ENCODE measurements around the gene PIK3R5. TPM values are rescaled to one million over a fixed set of nuclear protein-coding genes. Genes with fewer than 3 reads are reported as not detected.

PIK3R5 gene
- total and polyA plus RNA-seq, 7 experiments from 2014 or later, result 18.0 to 231 (median 73.8) TPM

DNA sequence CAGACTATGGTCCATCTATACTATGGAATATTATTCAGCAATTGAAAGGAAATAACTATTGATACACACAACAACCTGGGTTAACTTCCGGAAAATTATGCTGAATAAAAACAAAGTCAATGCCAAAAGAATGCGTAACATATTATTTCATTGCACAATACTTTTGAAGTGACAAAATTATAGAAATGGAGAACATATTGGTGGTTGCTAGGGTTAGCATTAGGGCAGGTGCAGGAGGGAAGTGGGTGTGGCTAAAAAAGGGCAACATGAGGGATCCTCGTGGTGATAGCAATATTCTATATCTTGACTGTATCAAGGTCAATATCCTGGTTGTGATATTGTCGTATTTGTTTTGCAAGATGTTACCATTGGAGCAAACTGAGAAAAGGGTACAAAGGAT lies 34.9 kb downstream of the PIK3R5 start:
- H3K4me1 Mint-ChIP-seq, result peaks cover 8 to 64% (median 41%) of the 10 kb centered on the region in 7 donors
- H3K27ac ChIP-seq (ENCODE audit: low read depth, low read length), result no peak overlapping the region
- peaks cover 5 to 61% (median 32%) of the 10 kb centered on the region in 11 donors for H3K9me3 Mint-ChIP-seq
- H3K36me3 Mint-ChIP-seq, result peaks cover 26 to 77% (median 67%) of the 10 kb centered on the region in 5 donors
- H3K9me3 ChIP-seq (ENCODE audit: control insufficient read depth in 2 of 3, low read length in 3 of 3), result peaks cover 3 to 35% (median 21%) of the 10 kb centered on the region in 3 experiments
- intact Hi-C loops (cut with micrococcal nuclease), result loop anchor here (5.0 kb wide), 1 partner anchor 37 kb away; the partner anchor contains the start of gene PIK3R5 (in 2 of the 2)
- H3K27ac Mint-ChIP-seq, result peak overlapping the region in 2 of 9 donors; percentile 16 to 67
- H3K36me3 ChIP-seq (ENCODE audit: control insufficient read depth in 2 of 3, insufficient read depth in 3 of 3, low read length in 3 of 3), result peaks cover 0 to 26% (median 0%) of the 10 kb centered on the region in 3 experiments
- ChIA-PET CTCF (no interaction called here), POLR2A (no interaction called here)
- no peak overlapping the region for H3K4me3 Mint-ChIP-seq
- ATAC-seq (no peak), DNase-seq (no peak)
- no peaks in the 10 kb centered on the region for H3K27me3 ChIP-seq (ENCODE audit: control insufficient read depth in 2 of 2, insufficient read depth in 2 of 2, low read length in 2 of 2)
- no peaks in the 10 kb centered on the region for H3K27me3 Mint-ChIP-seq
- H3K4me3 ChIP-seq (ENCODE audit: low read length), result no peak overlapping the region
- H3K4me1 ChIP-seq (ENCODE audit: control insufficient read depth in 2 of 2, insufficient read depth in 2 of 2, low read length in 2 of 2), result peaks cover 4 to 46% of the 10 kb centered on the region in 2 donors

GRCh38 chr17:8928347-8928746 lies 37.2 kb downstream of the PIK3R5 start:
- no peak for DNase-seq
- intact Hi-C loops (cut with micrococcal nuclease), result no loop called here
- H3K4me3 Mint-ChIP-seq, result no peak overlapping the region
- H3K36me3 Mint-ChIP-seq, result peaks cover 22 to 64% (median 56%) of the 10 kb centered on the region in 5 donors
- ChIA-PET POLR2A (no interaction called here), CTCF (interaction anchor here (0.9 kb wide), 1 partner anchor 13 kb away, joined by 3 read pairs; no protein-coding TSS in a partner anchor)
- ATAC-seq, result no peak
- H3K4me1 Mint-ChIP-seq, result peaks cover 0 to 45% (median 25%) of the 10 kb centered on the region in 7 donors
- Histone ChIP-seq H3K4me1 (ENCODE audit: control insufficient read depth in 2 of 2, insufficient read depth in 2 of 2, low read length in 2 of 2) (peaks cover 7 to 35% of the 10 kb centered on the region in 2 donors), H3K4me3 (ENCODE audit: low read length) (no peak overlapping the region), H3K27me3 (ENCODE audit: control insufficient read depth in 2 of 2, insufficient read depth in 2 of 2, low read length in 2 of 2) (no peaks in the 10 kb centered on the region), H3K9me3 (ENCODE audit: control insufficient read depth in 2 of 3, low read length in 3 of 3) (peaks cover 3 to 35% (median 21%) of the 10 kb centered on the region in 3 experiments), H3K27ac (ENCODE audit: low read depth, low read length) (no peak overlapping the region), H3K36me3 (ENCODE audit: control insufficient read depth in 2 of 3, insufficient read depth in 3 of 3, low read length in 3 of 3) (peaks cover 0 to 26% (median 0%) of the 10 kb centered on the region in 3 experiments)
- peak overlapping the region in 2 of 9 donors; percentile 39 to 57 for H3K27ac Mint-ChIP-seq
- H3K9me3 Mint-ChIP-seq, result peaks cover 5 to 58% (median 32%) of the 10 kb centered on the region in 11 donors
- no peaks in the 10 kb centered on the region for H3K27me3 Mint-ChIP-seq

DNA sequence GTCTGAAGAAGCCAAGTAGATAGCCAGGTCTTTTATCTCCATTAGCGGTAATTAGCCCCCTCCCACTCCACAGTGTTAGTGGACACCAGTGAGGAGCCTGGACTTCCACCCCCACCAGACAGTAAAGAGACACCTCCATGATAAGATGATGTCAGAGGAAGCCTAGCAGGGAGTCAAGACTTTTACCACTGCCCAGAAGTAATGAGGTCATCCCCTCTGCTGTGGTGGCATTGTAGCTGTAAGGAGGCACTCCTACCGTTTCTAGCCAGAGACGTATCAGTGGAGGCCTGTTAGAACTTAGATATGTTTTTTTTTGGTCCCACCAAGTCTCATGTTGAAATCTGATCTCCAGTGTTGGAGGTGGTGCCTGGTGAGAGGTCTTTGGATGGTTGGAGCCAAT lies 38.1 kb downstream of the PIK3R5 start:
- intact Hi-C loops (cut with micrococcal nuclease), result no loop called here
- ChIA-PET CTCF (interaction anchor here (0.9 kb wide), 1 partner anchor 14 kb away, joined by 3 read pairs; no protein-coding TSS in a partner anchor), POLR2A (no interaction called here)
- peaks cover 5 to 48% (median 32%) of the 10 kb centered on the region in 11 donors for H3K9me3 Mint-ChIP-seq
- Histone ChIP-seq H3K9me3 (ENCODE audit: control insufficient read depth in 2 of 3, low read length in 3 of 3) (peaks cover 3 to 34% (median 21%) of the 10 kb centered on the region in 3 experiments), H3K27ac (ENCODE audit: low read depth, low read length) (no peak overlapping the region), H3K4me3 (ENCODE audit: low read length) (no peak overlapping the region), H3K4me1 (ENCODE audit: control insufficient read depth in 2 of 2, insufficient read depth in 2 of 2, low read length in 2 of 2) (peaks cover 7 to 38% of the 10 kb centered on the region in 2 donors), H3K27me3 (ENCODE audit: control insufficient read depth in 2 of 2, insufficient read depth in 2 of 2, low read length in 2 of 2) (no peaks in the 10 kb centered on the region), H3K36me3 (ENCODE audit: control insufficient read depth in 2 of 3, insufficient read depth in 3 of 3, low read length in 3 of 3) (peaks cover 0 to 26% (median 0%) of the 10 kb centered on the region in 3 experiments)
- H3K27ac Mint-ChIP-seq, result no peak overlapping the region
- no peak for DNase-seq
- no peak overlapping the region for H3K4me3 Mint-ChIP-seq
- no peak for ATAC-seq
- H3K36me3 Mint-ChIP-seq, result peaks cover 25 to 60% (median 59%) of the 10 kb centered on the region in 5 donors
- H3K4me1 Mint-ChIP-seq, result peaks cover 5 to 44% (median 32%) of the 10 kb centered on the region in 7 donors
- H3K27me3 Mint-ChIP-seq, result no peaks in the 10 kb centered on the region

DNA sequence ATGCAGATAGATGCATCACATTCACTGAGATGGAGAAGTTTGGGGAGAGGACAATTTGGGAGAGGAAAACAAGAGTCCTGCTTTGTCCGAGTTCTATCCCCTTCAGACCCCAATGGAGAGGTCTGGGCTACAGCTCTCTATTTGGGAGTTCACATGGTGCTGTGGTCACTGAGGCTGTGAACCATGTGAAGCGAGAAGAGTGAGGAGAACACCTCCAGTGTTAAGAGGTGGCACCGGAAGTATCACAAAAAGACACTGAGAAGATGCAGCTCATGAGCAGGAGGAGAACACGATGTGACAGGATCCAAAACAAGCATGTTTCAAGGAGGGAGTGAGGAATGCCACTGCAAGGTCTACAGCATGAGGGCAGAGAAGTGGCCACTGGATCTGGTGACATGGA lies 39.7 kb downstream of the PIK3R5 start:
- Histone ChIP-seq H3K27me3 (ENCODE audit: control insufficient read depth in 2 of 2, insufficient read depth in 2 of 2, low read length in 2 of 2) (no peaks in the 10 kb centered on the region), H3K27ac (ENCODE audit: low read depth, low read length) (no peak overlapping the region), H3K4me3 (ENCODE audit: low read length) (no peak overlapping the region), H3K9me3 (ENCODE audit: control insufficient read depth in 2 of 3, low read length in 3 of 3) (peaks cover 3 to 22% (median 15%) of the 10 kb centered on the region in 3 experiments), H3K36me3 (ENCODE audit: control insufficient read depth in 2 of 3, insufficient read depth in 3 of 3, low read length in 3 of 3) (peaks cover 0 to 17% (median 0%) of the 10 kb centered on the region in 3 experiments), H3K4me1 (ENCODE audit: control insufficient read depth in 2 of 2, insufficient read depth in 2 of 2, low read length in 2 of 2) (peaks cover 12 to 38% of the 10 kb centered on the region in 2 donors)
- no peak overlapping the region for H3K4me3 Mint-ChIP-seq
- POLR2A ChIA-PET, result interaction anchor here (1.0 to 1.1 kb wide), 2 partner anchors 14 to 22 kb away, joined by 3 read pairs; no protein-coding TSS in a partner anchor
- H3K4me1 Mint-ChIP-seq, result peaks cover 6 to 39% (median 25%) of the 10 kb centered on the region in 7 donors
- no peak overlapping the region for H3K27ac Mint-ChIP-seq
- peaks cover 0 to 36% (median 28%) of the 10 kb centered on the region in 11 donors for H3K9me3 Mint-ChIP-seq
- intact Hi-C loops (cut with micrococcal nuclease), result no loop called here
- H3K27me3 Mint-ChIP-seq, result no peaks in the 10 kb centered on the region
- DNase-seq, result no peak
- H3K36me3 Mint-ChIP-seq, result peaks cover 20 to 57% (median 48%) of the 10 kb centered on the region in 5 donors
- peak; percentile 54 for ATAC-seq
- CTCF ChIA-PET, result no interaction called here

GRCh38 chr17:8925141-8925540 lies 40.4 kb downstream of the PIK3R5 start:
- Histone ChIP-seq H3K4me1 (ENCODE audit: control insufficient read depth in 2 of 2, insufficient read depth in 2 of 2, low read length in 2 of 2) (peaks cover 12 to 32% of the 10 kb centered on the region in 2 donors), H3K9me3 (ENCODE audit: control insufficient read depth in 2 of 3, low read length in 3 of 3) (peaks cover 3 to 22% (median 15%) of the 10 kb centered on the region in 3 experiments), H3K27me3 (ENCODE audit: control insufficient read depth in 2 of 2, insufficient read depth in 2 of 2, low read length in 2 of 2) (no peaks in the 10 kb centered on the region), H3K4me3 (ENCODE audit: low read length) (no peak overlapping the region), H3K27ac (ENCODE audit: low read depth, low read length) (no peak overlapping the region), H3K36me3 (ENCODE audit: control insufficient read depth in 2 of 3, insufficient read depth in 3 of 3, low read length in 3 of 3) (peaks cover 0 to 19% (median 0%) of the 10 kb centered on the region in 3 experiments)
- Mint-ChIP-seq H3K9me3 (peaks cover 0 to 30% (median 21%) of the 10 kb centered on the region in 11 donors), H3K36me3 (peaks cover 20 to 55% (median 44%) of the 10 kb centered on the region in 5 donors), H3K27ac (no peak overlapping the region), H3K4me1 (peaks cover 6 to 36% (median 20%) of the 10 kb centered on the region in 7 donors), H3K4me3 (no peak overlapping the region), H3K27me3 (no peaks in the 10 kb centered on the region)
- ChIA-PET CTCF (no interaction called here), POLR2A (interaction anchor here (0.6 to 1.0 kb wide), 3 partner anchors 10 to 29 kb away, joined by 3 to 4 read pairs (median 3); no protein-coding TSS in a partner anchor)
- intact Hi-C loops (cut with micrococcal nuclease), result no loop called here
- DNase-seq (no peak), ATAC-seq (no peak)

- Mint-ChIP-seq H3K27ac (no peak overlapping the region), H3K27me3 (no peaks in the 10 kb centered on the region), H3K9me3 (peaks cover 0 to 25% (median 16%) of the 10 kb centered on the region in 11 donors), H3K36me3 (peaks cover 15 to 55% (median 42%) of the 10 kb centered on the region in 5 donors), H3K4me3 (no peak overlapping the region), H3K4me1 (peaks cover 6 to 34% (median 17%) of the 10 kb centered on the region in 7 donors)
- H3K27me3 ChIP-seq (ENCODE audit: control insufficient read depth in 2 of 2, insufficient read depth in 2 of 2, low read length in 2 of 2), result no peaks in the 10 kb centered on the region
- POLR2A ChIA-PET, result interaction anchor here (0.6 kb wide), 1 partner anchor 29 kb away, joined by 3 read pairs; no protein-coding TSS in a partner anchor
- peaks cover 3 to 21% (median 11%) of the 10 kb centered on the region in 3 experiments for H3K9me3 ChIP-seq (ENCODE audit: control insufficient read depth in 2 of 3, low read length in 3 of 3)
- intact Hi-C loops (cut with micrococcal nuclease), result no loop called here
- no peak overlapping the region for H3K4me3 ChIP-seq (ENCODE audit: low read length)
- H3K4me1 ChIP-seq (ENCODE audit: control insufficient read depth in 2 of 2, insufficient read depth in 2 of 2, low read length in 2 of 2), result peaks cover 12 to 27% of the 10 kb centered on the region in 2 donors
- DNase-seq, result no peak
- CTCF ChIA-PET, result no interaction called here
- ATAC-seq, result no peak
- H3K36me3 ChIP-seq (ENCODE audit: control insufficient read depth in 2 of 3, insufficient read depth in 3 of 3, low read length in 3 of 3), result peaks cover 0 to 22% (median 0%) of the 10 kb centered on the region in 3 experiments
- H3K27ac ChIP-seq (ENCODE audit: low read depth, low read length), result no peak overlapping the region
These were observed 40.9 kb downstream of the PIK3R5 start for GRCh38 chr17:8924595-8924994.
